Transverse colon (tissue), 4 donors: ENCODE measurements around the gene LAMA2. TPM values are rescaled to one million over a fixed set of nuclear protein-coding genes. Genes with fewer than 3 reads are reported as not detected.

Source experiments
- DNase-seq: peaks from one replicate; pipeline ENCODE4 v3.0.0-alpha.2; 2019
- H3K27ac ChIP-seq, 4 donors: fragments of 200-600 bp; sonication (generic); 2 replicates each; pipeline ENCODE4 v1.5.1; 2016 to 2018; ENCODE audit warnings: inconsistent platforms in 4 of 4
- H3K27me3 ChIP-seq: fragments of 200-600 bp; sonication (generic); 2 replicates; pipeline ENCODE4 v1.5.1; 2017; ENCODE audit warnings: inconsistent platforms
- H3K36me3 ChIP-seq, 4 donors: fragments of 200-600 bp; sonication (generic); 2 replicates each; pipeline ENCODE4 v1.5.1; 2017 to 2019; ENCODE audit warnings: inconsistent platforms in 4 of 4
- H3K4me1 ChIP-seq, 4 donors: fragments of 200-600 bp; sonication (generic); 2 replicates each; pipeline ENCODE4 v1.5.1; 2017 to 2020; ENCODE audit warnings: inconsistent platforms in 4 of 4
- H3K4me3 ChIP-seq, 4 donors: fragments of 200-600 bp; sonication (generic); 1 replicate in 1 of 4; 2 replicates in 3 of 4; pipeline versions ENCODE4 v1.5.1 to v1.6.1; 2017 to 2019; ENCODE audit warnings: inconsistent platforms in 4 of 4
- H3K9me3 ChIP-seq, 2 donors: fragments of 200-600 bp; sonication (generic); 2 replicates each; pipeline ENCODE4 v1.5.1; 2017 to 2019; ENCODE audit warnings: inconsistent platforms in 2 of 2
- EP300 ChIP-seq: sonication (generic); formaldehyde crosslinking; IDR thresholded peaks from one replicate; pipeline ENCODE4 v1.6.1; 2017; ENCODE audit warnings: antibody characterized with exemption, low read depth
- POLR2A ChIP-seq: fragments of 450-650 bp; IDR thresholded peaks from one replicate; pipeline ENCODE4 v1.6.1; 2016; ENCODE audit warnings: antibody characterized with exemption, mild to moderate bottlenecking, moderate library complexity
- POLR2AphosphoS5 ChIP-seq, 3 donors: sonication (generic); formaldehyde crosslinking; IDR thresholded peaks; one replicate each; pipeline ENCODE4 v1.6.1; 2016; ENCODE audit warnings: antibody characterized with exemption in 3 of 3
- WGBS, 2 donors: methylation state at CpG; one replicate each; pipeline ENCODE4 v1.1.5; 2018; ENCODE audit warnings: low coverage in 1 of 2; 5-methylcytosine and 5-hydroxymethylcytosine counted together
- in situ Hi-C, 4 donors: fragments of 200-750 bp; cut with MboI; loops; one replicate each; pipeline versions ENCODE4 v1.15.0 to v1.15.1; 2017; ENCODE audit warnings: low sequenced_read_pairs in 3 of 4, low pct_ligation_motif_present in 1 of 4, low pct_unique_long_range_greater_than_20kb in 1 of 4
- intact Hi-C: fragments of 100-400 bp; cut with DNase I; formaldehyde crosslinking; loops from one replicate; pipeline ENCODE4 v1.15.1; 2023; ENCODE audit warnings: low total_unique reads
- total RNA-seq, 4 donors: library from RNA; depleted of rRNA; stranded (reverse); fragments of >200 nt; gene quantifications; one replicate each; pipeline ENCODE4 v1.1.0, GENCODE V29; 2016
- TF ChIP-seq, protein P1 (sequence below), 5 experiments: fragments of 200-600 bp in 3 of 5; fragments of 450-650 bp in 2 of 5; sonication (generic) in 3 of 5; IDR thresholded peaks; 1 replicate in 2 of 5; 2 replicates in 3 of 5; pipeline ENCODE4 v1.5.1; 2016 to 2017; ENCODE audit warnings: antibody characterized with exemption in 5 of 5, inconsistent platforms in 3 of 5, mild to moderate bottlenecking in 2 of 5, moderate library complexity in 1 of 5

LAMA2 gene
- total RNA-seq, 4 donors from 2014 or later: 12.3 to 43.0 (median 32.1) TPM

- H3K36me3 ChIP-seq: no peaks in the 10 kb centered on the region
- H3K4me3 ChIP-seq: no peak overlapping the region
- WGBS, 2 donors: 25 to 45% methylated on average over 4 of the region's 4 CpGs
- in situ Hi-C loops (no loop called here), intact Hi-C loops (no loop called here)
- TF ChIP-seq EP300 (no peak), POLR2A (no peak), POLR2AphosphoS5 (IDR thresholded peaks at IDR 0.05) (no peak)
- TF ChIP-seq, protein P1, sequence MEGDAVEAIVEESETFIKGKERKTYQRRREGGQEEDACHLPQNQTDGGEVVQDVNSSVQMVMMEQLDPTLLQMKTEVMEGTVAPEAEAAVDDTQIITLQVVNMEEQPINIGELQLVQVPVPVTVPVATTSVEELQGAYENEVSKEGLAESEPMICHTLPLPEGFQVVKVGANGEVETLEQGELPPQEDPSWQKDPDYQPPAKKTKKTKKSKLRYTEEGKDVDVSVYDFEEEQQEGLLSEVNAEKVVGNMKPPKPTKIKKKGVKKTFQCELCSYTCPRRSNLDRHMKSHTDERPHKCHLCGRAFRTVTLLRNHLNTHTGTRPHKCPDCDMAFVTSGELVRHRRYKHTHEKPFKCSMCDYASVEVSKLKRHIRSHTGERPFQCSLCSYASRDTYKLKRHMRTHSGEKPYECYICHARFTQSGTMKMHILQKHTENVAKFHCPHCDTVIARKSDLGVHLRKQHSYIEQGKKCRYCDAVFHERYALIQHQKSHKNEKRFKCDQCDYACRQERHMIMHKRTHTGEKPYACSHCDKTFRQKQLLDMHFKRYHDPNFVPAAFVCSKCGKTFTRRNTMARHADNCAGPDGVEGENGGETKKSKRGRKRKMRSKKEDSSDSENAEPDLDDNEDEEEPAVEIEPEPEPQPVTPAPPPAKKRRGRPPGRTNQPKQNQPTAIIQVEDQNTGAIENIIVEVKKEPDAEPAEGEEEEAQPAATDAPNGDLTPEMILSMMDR (IDR thresholded peaks at IDR 0.05): no peak
- H3K27me3 ChIP-seq: no peaks in the 10 kb centered on the region
- H3K27ac ChIP-seq: no peak overlapping the region
- no peak for DNase-seq
- no peaks in the 10 kb centered on the region for H3K9me3 ChIP-seq
- no peaks in the 10 kb centered on the region for H3K4me1 ChIP-seq
These were observed 124.0 kb downstream of the LAMA2 start for GRCh38 chr6:129006724-129007514.

DNA sequence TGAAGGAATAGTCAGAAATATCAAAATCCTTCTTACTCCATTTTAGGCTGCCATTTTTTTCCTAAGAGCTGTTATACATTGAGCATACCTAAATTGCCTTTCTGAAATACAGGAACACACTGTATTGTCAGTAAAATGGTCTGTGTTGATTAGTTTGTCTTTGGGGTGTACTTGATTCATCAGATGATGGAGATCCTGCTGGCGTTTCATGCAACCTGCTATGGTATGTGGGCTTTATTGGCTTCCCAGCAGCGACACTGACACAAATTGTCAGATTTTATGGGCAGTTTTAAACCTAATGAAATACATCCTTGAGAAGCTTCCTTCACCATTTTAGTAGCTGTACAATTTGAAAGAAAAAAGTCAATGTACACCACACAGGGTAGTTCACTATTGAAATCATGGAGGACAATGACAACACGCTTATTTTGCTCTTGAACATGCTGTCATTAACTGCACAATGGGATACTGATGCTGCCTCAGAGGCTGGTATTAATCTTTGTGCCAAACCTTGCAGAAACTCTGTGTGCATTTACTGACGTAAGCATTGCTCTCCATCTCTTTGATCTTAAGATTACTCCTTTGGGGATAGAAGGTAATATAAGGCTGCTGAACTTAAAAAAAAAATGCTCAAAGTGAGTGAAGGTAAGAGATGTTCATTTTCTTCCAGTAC lies 124.9 kb downstream of the LAMA2 start:
- intact Hi-C loops: no loop called here
- no peak for DNase-seq
- in situ Hi-C loops: no loop called here
- no peaks in the 10 kb centered on the region for H3K9me3 ChIP-seq
- no peaks in the 10 kb centered on the region for H3K36me3 ChIP-seq
- no peaks in the 10 kb centered on the region for H3K27me3 ChIP-seq
- TF ChIP-seq, protein P1 (IDR thresholded peaks at IDR 0.05): no peak
- TF ChIP-seq POLR2AphosphoS5 (IDR thresholded peaks at IDR 0.05): no peak
- no peak for TF ChIP-seq EP300
- TF ChIP-seq POLR2A: no peak
- H3K4me1 ChIP-seq: no peaks in the 10 kb centered on the region
- H3K27ac ChIP-seq: no peak overlapping the region
- 70 to 76% methylated on average over 3 to 4 of the region's 4 CpGs for WGBS, 2 donors
- no peak overlapping the region for H3K4me3 ChIP-seq

GRCh38 chr6:129008591-129008990 lies 125.7 kb downstream of the LAMA2 start:
- H3K4me1 ChIP-seq: no peaks in the 10 kb centered on the region
- no peaks in the 10 kb centered on the region for H3K9me3 ChIP-seq
- in situ Hi-C loops (no loop called here), intact Hi-C loops (no loop called here)
- no peaks in the 10 kb centered on the region for H3K36me3 ChIP-seq
- WGBS, 2 donors: 56 to 64% methylated on average over 2 of the region's 2 CpGs
- TF ChIP-seq EP300 (no peak), POLR2A (no peak), POLR2AphosphoS5 (IDR thresholded peaks at IDR 0.05) (no peak)
- TF ChIP-seq, protein P1 (IDR thresholded peaks at IDR 0.05): no peak
- no peak overlapping the region for H3K27ac ChIP-seq
- no peak overlapping the region for H3K4me3 ChIP-seq
- DNase-seq: no peak
- H3K27me3 ChIP-seq: no peaks in the 10 kb centered on the region

- in situ Hi-C loops: no loop called here
- 62 to 71% methylated on average over 1 of the region's 1 CpG for WGBS, 2 donors
These were observed 126.9 kb downstream of the LAMA2 start for GRCh38 chr6:129009851-129010250.

More at GRCh38 chr6:129009851-129010250, 126.9 kb downstream of the LAMA2 start:
- no peak overlapping the region for H3K27ac ChIP-seq
- no peaks in the 10 kb centered on the region for H3K4me1 ChIP-seq
- H3K4me3 ChIP-seq: no peak overlapping the region
- no peaks in the 10 kb centered on the region for H3K9me3 ChIP-seq
- DNase-seq: no peak
- H3K36me3 ChIP-seq: no peaks in the 10 kb centered on the region
- TF ChIP-seq POLR2A (no peak), POLR2AphosphoS5 (IDR thresholded peaks at IDR 0.05) (no peak), EP300 (no peak)
- H3K27me3 ChIP-seq: no peaks in the 10 kb centered on the region
- intact Hi-C loops: no loop called here
